HG03045 (cell line): ENCODE measurements around the gene FAAH.

ENCODE experiments used
- ATAC-seq: cut with Tn5 transposase; IDR thresholded peaks from one replicate; pipeline ENCODE4 v1.9.1; 2021; ENCODE audit warnings: mild to moderate bottlenecking, moderate library complexity; ENCODE audit not compliant: unreplicated experiment

The FAAH gene

GRCh38 chr1:46421739-46422138, 27.6 kb downstream of the FAAH start:
- no peak for ATAC-seq

GRCh38 chr1:46422261-46422871, 28.2 kb downstream of the FAAH start:
- no peak for ATAC-seq

- ATAC-seq: no peak
Observed at GRCh38 chr1:46423574-46424240, 29.6 kb downstream of the FAAH start.

GRCh38 chr1:46424730-46425129, 30.6 kb downstream of the FAAH start:
- no peak for ATAC-seq

GRCh38 chr1:46425726-46426125, 31.6 kb downstream of the FAAH start:
- no peak for ATAC-seq

- ATAC-seq: no peak
Observed at GRCh38 chr1:46427541-46427940, 33.4 kb downstream of the FAAH start.

- ATAC-seq: no peak
Observed at GRCh38 chr1:46429436-46429835, 35.3 kb downstream of the FAAH start.

- ATAC-seq: no peak
Observed at GRCh38 chr1:46431695-46432094, 37.6 kb downstream of the FAAH start.

GRCh38 chr1:46432781-46433327, 38.7 kb downstream of the FAAH start:
- no peak for ATAC-seq

GRCh38 chr1:46434358-46434757, 40.2 kb downstream of the FAAH start:
- no peak for ATAC-seq

GRCh38 chr1:46436844-46437243, 42.7 kb downstream of the FAAH start:
- no peak for ATAC-seq

GRCh38 chr1:46437723-46438122, 43.6 kb downstream of the FAAH start:
- ATAC-seq: no peak

- no peak for ATAC-seq
Observed at GRCh38 chr1:46438346-46438745, 44.2 kb downstream of the FAAH start.

GRCh38 chr1:46440478-46440877, 46.4 kb downstream of the FAAH start:
- ATAC-seq: no peak

- ATAC-seq: peak; percentile 64
Observed at GRCh38 chr1:46442317-46443161, 48.4 kb downstream of the FAAH start.

- no peak for ATAC-seq
Observed at GRCh38 chr1:46444466-46444865, 50.3 kb downstream of the FAAH start.

GRCh38 chr1:46445773-46446256, 51.7 kb downstream of the FAAH start:
- no peak for ATAC-seq

GRCh38 chr1:46446646-46447498, 52.8 kb downstream of the FAAH start:
- ATAC-seq: no peak

GRCh38 chr1:46447499-46448108, 53.5 kb downstream of the FAAH start:
- no peak for ATAC-seq
